GM12892 (cell line): ENCODE results near the gene EYS.

Experiments used
- POLR2A ChIP-seq: IDR thresholded peaks from 2 replicates; pipeline ENCODE4 v1.6.1; 2011; ENCODE audit warnings: low read depth, low read length, control low read depth
- POLR2AphosphoS5 ChIP-seq: IDR thresholded peaks from 2 replicates; pipeline ENCODE4 v1.6.1; 2011; ENCODE audit warnings: low read depth, low read length, control low read depth
- TAF1 ChIP-seq: IDR thresholded peaks from 2 replicates; pipeline ENCODE4 v1.6.1; 2011; ENCODE audit warnings: low read depth, mild to moderate bottlenecking, control low read depth, low read length, borderline replicate concordance

DNA sequence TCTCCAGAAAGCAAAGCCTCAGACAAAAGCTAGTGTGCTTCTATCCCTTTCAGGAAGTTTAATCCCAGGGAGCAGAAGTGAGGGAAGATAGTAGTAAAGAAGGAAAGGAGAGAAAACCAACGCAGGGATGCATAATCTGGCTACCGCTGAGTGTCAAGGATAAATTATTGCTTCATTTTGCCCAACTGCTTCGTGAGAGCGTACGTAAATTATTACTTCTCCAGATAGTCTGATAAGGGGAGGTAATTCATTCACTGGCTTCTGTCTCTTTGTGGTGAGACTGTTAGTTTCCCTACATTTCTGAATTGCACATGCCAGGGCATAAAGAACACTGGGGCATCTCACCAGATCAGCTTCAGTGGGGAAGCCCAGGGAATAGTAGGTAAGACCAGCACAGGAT is 1531.7 kb downstream of the EYS start:
- TF ChIP-seq POLR2A (no peak), POLR2AphosphoS5 (no peak), TAF1 (no peak)
